HEK293 (cell line): ENCODE results near the gene ACAA2.

Experiments
- CTCF ChIA-PET: fragments of 350-600 bp; formaldehyde crosslinking; extraction: SDS; loops from one replicate; lab custom pipeline; 2021; ENCODE audit warnings: antibody characterized with exemption; lab: Yijun Ruan, JAX
- POLR2A ChIA-PET: fragments of 300-600 bp; formaldehyde crosslinking; extraction: SDS; loops from one replicate; lab custom pipeline; 2020; ENCODE audit warnings: antibody characterized with exemption, inconsistent platforms; lab: Yijun Ruan, JAX
- H3K27ac ChIP-seq: fragments of 200-500 bp; sonication (Bioruptor generic); 2 replicates; pipeline ENCODE4 v1.5.1; 2014; ENCODE audit warnings: low read depth, low read length, control low read depth, inconsistent platforms; ENCODE audit errors: extremely low read depth
- H3K36me3 ChIP-seq, 2 experiments: fragments of 200-500 bp in 1 of 2; sonication (Bioruptor generic) in 1 of 2; 1 replicate in 1 of 2; 2 replicates in 1 of 2; pipeline ENCODE4 v1.5.1; 2014 to 2017; ENCODE audit warnings: inconsistent platforms in 2 of 2, low read length in 2 of 2; ENCODE audit not compliant: control insufficient read depth in 2 of 2, insufficient read depth in 1 of 2
- H3K4me1 ChIP-seq: fragments of 200-500 bp; sonication (Bioruptor generic); 2 replicates; pipeline ENCODE4 v1.5.1; 2014; ENCODE audit warnings: mild to moderate bottlenecking, low read length, inconsistent platforms; ENCODE audit not compliant: control insufficient read depth, insufficient read depth
- H3K4me3 ChIP-seq: 2 replicates; pipeline ENCODE4 v1.5.1; 2011; ENCODE audit warnings: low read depth, mild to moderate bottlenecking, control low read depth, low read length, moderate library complexity
- H3K9me3 ChIP-seq: fragments of 200-500 bp; sonication (Bioruptor generic); 2 replicates; pipeline ENCODE4 v1.5.1; 2014; ENCODE audit warnings: low read depth, low read length, inconsistent platforms; ENCODE audit not compliant: control insufficient read depth, insufficient read depth
- BCL11B ChIP-seq: fragments of 450-650 bp; formaldehyde crosslinking; IDR thresholded peaks from 2 replicates; pipeline ENCODE4 v1.5.1; 2016; ENCODE audit warnings: low read depth, missing biosample characterization, missing genetic modification characterization
- KLF1 ChIP-seq: fragments of 450-650 bp; formaldehyde crosslinking; IDR thresholded peaks from 2 replicates; pipeline ENCODE4 v1.5.1; 2016; ENCODE audit warnings: missing biosample characterization, missing genetic modification characterization
- KLF9 ChIP-seq: fragments of 450-650 bp; formaldehyde crosslinking; IDR thresholded peaks from 2 replicates; pipeline ENCODE4 v1.5.1; 2016; ENCODE audit warnings: missing biosample characterization, missing genetic modification characterization, low read depth
- PATZ1 ChIP-seq: fragments of 450-650 bp; formaldehyde crosslinking; IDR thresholded peaks from 2 replicates; pipeline ENCODE4 v1.5.1; 2016; ENCODE audit warnings: missing biosample characterization, missing genetic modification characterization
- PRDM4 ChIP-seq: fragments of 450-650 bp; formaldehyde crosslinking; IDR thresholded peaks from 2 replicates; pipeline ENCODE4 v1.5.1; 2017; ENCODE audit warnings: missing biosample characterization, missing genetic modification characterization
- ZBTB11 ChIP-seq: fragments of 450-650 bp; formaldehyde crosslinking; conservative IDR thresholded peaks from 2 replicates; pipeline ENCODE4 v1.5.1; 2016; ENCODE audit warnings: low read depth, missing biosample characterization, missing genetic modification characterization
- ZFP37 ChIP-seq: fragments of 450-650 bp; formaldehyde crosslinking; IDR thresholded peaks from 2 replicates; pipeline ENCODE4 v1.5.1; 2016; ENCODE audit warnings: missing biosample characterization, missing genetic modification characterization
- ZNF132 ChIP-seq: fragments of 450-650 bp; formaldehyde crosslinking; IDR thresholded peaks from 2 replicates; pipeline ENCODE4 v1.5.1; 2017; ENCODE audit warnings: missing biosample characterization, missing genetic modification characterization, borderline replicate concordance
- ZNF138 ChIP-seq: fragments of 450-650 bp; formaldehyde crosslinking; IDR thresholded peaks from 2 replicates; pipeline ENCODE4 v1.5.1; 2016; ENCODE audit warnings: missing biosample characterization, missing genetic modification characterization, borderline replicate concordance
- ZNF155 ChIP-seq: fragments of 450-650 bp; formaldehyde crosslinking; IDR thresholded peaks from 2 replicates; pipeline ENCODE4 v1.5.1; 2016; ENCODE audit warnings: missing biosample characterization, missing genetic modification characterization
- ZNF174 ChIP-seq: fragments of 450-650 bp; formaldehyde crosslinking; IDR thresholded peaks from 2 replicates; pipeline ENCODE4 v1.5.0; 2017; ENCODE audit warnings: missing biosample characterization, mild to moderate bottlenecking, missing genetic modification characterization
- ZNF2 ChIP-seq: fragments of 450-650 bp; formaldehyde crosslinking; IDR thresholded peaks from 2 replicates; pipeline ENCODE4 v1.5.1; 2016; ENCODE audit warnings: missing biosample characterization, missing genetic modification characterization
- ZNF391 ChIP-seq: fragments of 450-650 bp; formaldehyde crosslinking; IDR thresholded peaks from 2 replicates; pipeline ENCODE4 v1.5.1; 2016; ENCODE audit warnings: low read depth, missing biosample characterization, missing genetic modification characterization, borderline replicate concordance
- ZNF623 ChIP-seq: fragments of 450-650 bp; formaldehyde crosslinking; IDR thresholded peaks from 2 replicates; pipeline ENCODE4 v1.5.1; 2016; ENCODE audit warnings: missing biosample characterization, missing genetic modification characterization
- ZNF792 ChIP-seq: fragments of 450-650 bp; formaldehyde crosslinking; IDR thresholded peaks from 2 replicates; pipeline ENCODE4 v1.5.1; 2016; ENCODE audit warnings: missing biosample characterization, missing genetic modification characterization

Gene ACAA2

GRCh38 chr18:49757513-49758262, 55.6 kb downstream of the ACAA2 start:
- H3K4me1 ChIP-seq: no peaks in the 10 kb centered on the region
- no peak overlapping the region for H3K4me3 ChIP-seq
- ChIA-PET POLR2A (no interaction called here), CTCF (no interaction called here)
- no peaks in the 10 kb centered on the region for H3K36me3 ChIP-seq
- TF ChIP-seq ZNF138 (tag by site-specific recombination) (no peak), KLF9 (peak; percentile 89), KLF1 (0 out of 2 replicates have a peak, but pooled peaks have one; percentile 31), BCL11B (tag by site-specific recombination) (peak; percentile 89)
- no peak overlapping the region for H3K27ac ChIP-seq
- H3K9me3 ChIP-seq: no peaks in the 10 kb centered on the region

GRCh38 chr18:49756671-49757362, 56.5 kb downstream of the ACAA2 start:
- ChIA-PET POLR2A (no interaction called here), CTCF (interaction anchor here (1.6 kb wide), 1 partner anchor 10 kb away, joined by 3 read pairs; no protein-coding TSS in a partner anchor)
- TF ChIP-seq ZBTB11 (tag by site-specific recombination) (no peak), ZNF391 (tag by site-specific recombination) (no peak), ZNF155 (tag by site-specific recombination) (no peak), ZFP37 (tag by site-specific recombination) (no peak), ZNF2 (tag by site-specific recombination) (no peak), PATZ1 (tag by site-specific recombination) (no peak), ZNF792 (tag by site-specific recombination) (no peak), ZNF132 (tag by site-specific recombination) (no peak), PRDM4 (tag by site-specific recombination) (no peak), ZNF174 (no peak), ZNF623 (tag by site-specific recombination) (no peak)
- TF ChIP-seq, all 188 proteins: peak for 0
- H3K9me3 ChIP-seq: no peaks in the 10 kb centered on the region
- H3K4me1 ChIP-seq: no peaks in the 10 kb centered on the region
- no peak overlapping the region for H3K27ac ChIP-seq
- H3K4me3 ChIP-seq: no peak overlapping the region
- no peaks in the 10 kb centered on the region for H3K36me3 ChIP-seq
